K562 (cell line): Measurements from ENCODE around the gene RTN4.

Experiments
- CTCF ChIP-seq, 3 experiments: IDR thresholded peaks in 2 of 3; conservative IDR thresholded peaks in 1 of 3; 2 replicates each; pipeline ENCODE4 v1.5.1; 2011 to 2012; ENCODE audit warnings: low read length in 3 of 3, mild to moderate bottlenecking in 3 of 3, control low read depth in 2 of 3, improper control_type of control experiment in 1 of 3, inconsistent platforms in 1 of 3, low read depth in 1 of 3, mixed read lengths in 1 of 3, moderate library complexity in 1 of 3; ENCODE audit not compliant: insufficient read depth in 2 of 3
- NKRF ChIP-seq: fragments of 450-650 bp; IDR thresholded peaks from 2 replicates; pipeline ENCODE4 v1.6.1; 2016; ENCODE audit warnings: borderline replicate concordance
- STAG1 ChIP-seq: sonication (generic); formaldehyde crosslinking; IDR thresholded peaks from 2 replicates; pipeline ENCODE4 v1.5.0; 2020; ENCODE audit warnings: missing genetic modification reagents, borderline replicate concordance
- ZHX1 ChIP-seq: fragments of 150-350 bp; conservative IDR thresholded peaks from 2 replicates; pipeline ENCODE4 v1.6.1; 2014; ENCODE audit warnings: low read length
- ZNF561 ChIP-seq: fragments of 450-650 bp; formaldehyde crosslinking; conservative IDR thresholded peaks from 2 replicates; pipeline ENCODE4 v1.4.0; 2020; ENCODE audit warnings: mild to moderate bottlenecking, moderate library complexity

- TF ChIP-seq ZNF561 (CRISPR knock-in tag) (no peak), STAG1 (CRISPR knock-in tag) (no peak), NKRF (no peak), ZHX1 (no peak), CTCF (IDR thresholded peaks at IDR 0.05 in 2 of 3, conservative IDR thresholded peaks at IDR 0.05 in 1 of 3; ENCODE audit: insufficient read depth in 2 of 3, low read depth in 1 of 3, low read length in 3 of 3) (no peak)
These were observed 31.6 kb downstream of the RTN4 start for GRCh38 chr2:55018619-55019018.
